ENCODE results near the gene KRT40.

The KRT40 gene

GRCh38 chr17:41024697-41025096 lies 40.6 kb upstream of the KRT40 start:
- no peak overlapping the region for H3K4me2 ChIP-seq (ENCODE audit: low read depth, low read length, poor library complexity, severe bottlenecking)
- H3K36me3 ChIP-seq (ENCODE audit: insufficient read depth, low read length): no peaks in the 10 kb centered on the region
- H3K9me2 ChIP-seq (replicated peaks; ENCODE audit: low read depth, low read length): no peaks in the 10 kb centered on the region
- H3K9ac ChIP-seq (ENCODE audit: low read depth, low read length, poor library complexity, severe bottlenecking): no peak overlapping the region
- H3K4me1 ChIP-seq (ENCODE audit: insufficient read depth, low read length, poor library complexity, severe bottlenecking): no peaks in the 10 kb centered on the region
- H3K79me2 ChIP-seq (ENCODE audit: insufficient read depth, low read length): no peaks in the 10 kb centered on the region
- no peaks in the 10 kb centered on the region for H3K9me3 ChIP-seq (ENCODE audit: insufficient read depth, low read depth, low read length)
- H4K20me1 ChIP-seq (ENCODE audit: insufficient read depth, low read length, poor library complexity, severe bottlenecking): no peaks in the 10 kb centered on the region
- H2AFZ ChIP-seq (ENCODE audit: low read length): no peak overlapping the region
- no peak overlapping the region for H3K4me3 ChIP-seq (ENCODE audit: low read length, poor library complexity, severe bottlenecking)
- no peaks in the 10 kb centered on the region for H3F3A ChIP-seq (ENCODE audit: low read depth)
- no peak for TF ChIP-seq EZH2phosphoT487 (IDR thresholded peaks at IDR 0.05; ENCODE audit: borderline replicate concordance)
- TF ChIP-seq CTCF (conservative IDR thresholded peaks at IDR 0.05; ENCODE audit: low read length): no peak
- no peaks in the 10 kb centered on the region for H3K27me3 ChIP-seq (ENCODE audit: insufficient read depth, low read length, poor library complexity, severe bottlenecking)

GRCh38 chr17:41020336-41020735 lies 36.2 kb upstream of the KRT40 start:
- no peaks in the 10 kb centered on the region for H3K9me3 ChIP-seq (ENCODE audit: insufficient read depth, low read depth, low read length)
- no peak overlapping the region for H2AFZ ChIP-seq (ENCODE audit: low read length)
- no peaks in the 10 kb centered on the region for H3K9me2 ChIP-seq (replicated peaks; ENCODE audit: low read depth, low read length)
- H3K79me2 ChIP-seq (ENCODE audit: insufficient read depth, low read length): no peaks in the 10 kb centered on the region
- no peaks in the 10 kb centered on the region for H3K36me3 ChIP-seq (ENCODE audit: insufficient read depth, low read length)
- no peak overlapping the region for H3K9ac ChIP-seq (ENCODE audit: low read depth, low read length, poor library complexity, severe bottlenecking)
- no peak overlapping the region for H3K4me2 ChIP-seq (ENCODE audit: low read depth, low read length, poor library complexity, severe bottlenecking)
- no peaks in the 10 kb centered on the region for H3K4me1 ChIP-seq (ENCODE audit: insufficient read depth, low read length, poor library complexity, severe bottlenecking)
- TF ChIP-seq EZH2phosphoT487 (IDR thresholded peaks at IDR 0.05; ENCODE audit: borderline replicate concordance) (no peak), CTCF (conservative IDR thresholded peaks at IDR 0.05; ENCODE audit: low read length) (no peak)
- no peak overlapping the region for H3K4me3 ChIP-seq (ENCODE audit: low read length, poor library complexity, severe bottlenecking)
- no peaks in the 10 kb centered on the region for H4K20me1 ChIP-seq (ENCODE audit: insufficient read depth, low read length, poor library complexity, severe bottlenecking)
- no peaks in the 10 kb centered on the region for H3K27me3 ChIP-seq (ENCODE audit: insufficient read depth, low read length, poor library complexity, severe bottlenecking)
- H3F3A ChIP-seq (ENCODE audit: low read depth): no peaks in the 10 kb centered on the region

- Histone ChIP-seq H3K4me1 (ENCODE audit: insufficient read depth, low read length, poor library complexity, severe bottlenecking) (no peaks in the 10 kb centered on the region), H4K20me1 (ENCODE audit: insufficient read depth, low read length, poor library complexity, severe bottlenecking) (no peaks in the 10 kb centered on the region), H3K4me3 (ENCODE audit: low read length, poor library complexity, severe bottlenecking) (no peak overlapping the region), H2AFZ (ENCODE audit: low read length) (no peak overlapping the region), H3K9ac (ENCODE audit: low read depth, low read length, poor library complexity, severe bottlenecking) (no peak overlapping the region), H3K79me2 (ENCODE audit: insufficient read depth, low read length) (no peaks in the 10 kb centered on the region), H3K9me3 (ENCODE audit: insufficient read depth, low read depth, low read length) (no peaks in the 10 kb centered on the region), H3K4me2 (ENCODE audit: low read depth, low read length, poor library complexity, severe bottlenecking) (no peak overlapping the region), H3K9me2 (replicated peaks; ENCODE audit: low read depth, low read length) (no peaks in the 10 kb centered on the region), H3F3A (ENCODE audit: low read depth) (no peaks in the 10 kb centered on the region), H3K27me3 (ENCODE audit: insufficient read depth, low read length, poor library complexity, severe bottlenecking) (no peaks in the 10 kb centered on the region), H3K36me3 (ENCODE audit: insufficient read depth, low read length) (no peaks in the 10 kb centered on the region)
- no peak for TF ChIP-seq EZH2phosphoT487 (IDR thresholded peaks at IDR 0.05; ENCODE audit: borderline replicate concordance)
- no peak for TF ChIP-seq CTCF (conservative IDR thresholded peaks at IDR 0.05; ENCODE audit: low read length)
These were observed 35.3 kb upstream of the KRT40 start for GRCh38 chr17:41019415-41019814.

All from Loucy (cell line).